GM19351 (cell line): ENCODE data around the gene SRGAP2C.
A peak's percentile ranks its signal among the peaks of the same experiment; 100 is the strongest.
"Not testable (repeated sequence)": the region's sequence is repeated elsewhere in the genome, so short reads cannot be mapped to it uniquely, and the experiment has no call there.

Source experiments
- ATAC-seq: cut with Tn5 transposase; IDR thresholded peaks from one replicate; pipeline ENCODE4 v1.9.1; 2021; ENCODE audit warnings: mild to moderate bottlenecking, moderate library complexity; ENCODE audit not compliant: unreplicated experiment

SRGAP2C gene

GRCh38 chr1:121184290-121185127 lies at the start of gene SRGAP2C, which contains the start of gene FAM72B:
Gene SRGAP2C, plus strand, starts transcription at chr1:121184975. Its CDS starts 2,472 bp downstream, at chr1:121187447.
Gene FAM72B, minus strand, starts transcription at chr1:121184340. Its CDS starts 851 bp downstream, at chr1:121183489.
- ATAC-seq, result peak; percentile 79

- not testable (repeated sequence) for ATAC-seq
These were observed 44.4 kb upstream of the SRGAP2C start for GRCh38 chr1:121140393-121140792.

GRCh38 chr1:121148489-121149190 lies 36.1 kb upstream of the SRGAP2C start:
- not testable (repeated sequence) for ATAC-seq

- ATAC-seq, result not testable (repeated sequence)
These were observed 33.5 kb upstream of the SRGAP2C start for GRCh38 chr1:121151294-121151693.

- not testable (repeated sequence) for ATAC-seq
These were observed 32.0 kb upstream of the SRGAP2C start for GRCh38 chr1:121152788-121153187.

- not testable (repeated sequence) for ATAC-seq
These were observed 30.0 kb upstream of the SRGAP2C start for GRCh38 chr1:121154811-121155210.

- not testable (repeated sequence) for ATAC-seq
These were observed 29.0 kb upstream of the SRGAP2C start for GRCh38 chr1:121155671-121156358.

GRCh38 chr1:121156958-121157603 lies 27.7 kb upstream of the SRGAP2C start:
- not testable (repeated sequence) for ATAC-seq

GRCh38 chr1:121157609-121158008 lies 27.2 kb upstream of the SRGAP2C start:
- ATAC-seq, result not testable (repeated sequence)

GRCh38 chr1:121160118-121160517 lies 24.7 kb upstream of the SRGAP2C start:
- not testable (repeated sequence) for ATAC-seq

- ATAC-seq, result not testable (repeated sequence)
These were observed 23.4 kb upstream of the SRGAP2C start for GRCh38 chr1:121161199-121161901.

- not testable (repeated sequence) for ATAC-seq
These were observed 20.7 kb upstream of the SRGAP2C start for GRCh38 chr1:121163850-121164757.

GRCh38 chr1:121165296-121165695 lies 19.5 kb upstream of the SRGAP2C start:
- not testable (repeated sequence) for ATAC-seq

GRCh38 chr1:121167225-121167738 lies 17.5 kb upstream of the SRGAP2C start:
- not testable (repeated sequence) for ATAC-seq

- not testable (repeated sequence) for ATAC-seq
These were observed 16.6 kb upstream of the SRGAP2C start for GRCh38 chr1:121168152-121168668.

- ATAC-seq, result not testable (repeated sequence)
These were observed 8.1 kb upstream of the SRGAP2C start for GRCh38 chr1:121176649-121177048.

GRCh38 chr1:121178197-121178596 lies 6.6 kb upstream of the SRGAP2C start:
- not testable (repeated sequence) for ATAC-seq

- not testable (repeated sequence) for ATAC-seq
These were observed 908 bp upstream of the SRGAP2C start for GRCh38 chr1:121183867-121184266.
